GM12878 (cell line): ENCODE data around the gene JOSD2. TPM values are rescaled to one million over a fixed set of nuclear protein-coding genes. Genes with fewer than 3 reads are reported as not detected.

Experiments used
- ATAC-seq: fragments of 200-7000 bp; cut with Tn5 transposase; 3 replicates; pipeline ENCODE4 v1.9.1; 2020; ENCODE audit warnings: mild to moderate bottlenecking, moderate library complexity
- BruUV-seq: library from RNA; stranded (reverse); fragments of 400-500 nt; replicated peaks from 2 replicates; lab custom pipeline; 2021; lab: Mats Ljungman, UMichigan
- CTCF ChIA-PET: fragments of 300-600 bp; sonication (Branson Sonifier 250); formaldehyde crosslinking; extraction: SDS; loops from one replicate; lab custom pipeline; 2021; ENCODE audit warnings: inconsistent platforms; lab: Yijun Ruan, JAX
- POLR2A ChIA-PET: fragments of 350-600 bp; formaldehyde crosslinking; extraction: SDS; loops from one replicate; lab custom pipeline; 2021; ENCODE audit warnings: inconsistent platforms; lab: Charles Lee
- RAD21 ChIA-PET: fragments of 300-600 bp; sonication (Branson Sonifier 250); formaldehyde crosslinking; loops from one replicate; lab custom pipeline; 2023; ENCODE audit warnings: antibody characterized with exemption; ENCODE audit not compliant: unreplicated experiment; lab: Charles Lee
- SMC1A ChIA-PET: fragments of 300-600 bp; sonication (Branson Sonifier 250); formaldehyde crosslinking; loops from one replicate; lab custom pipeline; 2023; ENCODE audit not compliant: unreplicated experiment, uncharacterized antibody; lab: Charles Lee
- DNase-seq: peaks from one replicate; pipeline ENCODE4 v3.0.0-alpha.2; 2011; ENCODE audit warnings: low read depth, low spot score
- FAIRE-seq: peaks from 3 replicates; lab custom pipeline; 2011; peaks lifted over from hg19 to GRCh38; lab: Jason Lieb, UNC
- H2AFZ ChIP-seq: 2 replicates; pipeline ENCODE4 v1.6.0; 2011; ENCODE audit warnings: low read depth, low read length, control low read depth; ENCODE audit not compliant: control insufficient read depth
- H3K27ac ChIP-seq: 2 replicates; pipeline ENCODE4 v1.5.1; 2011; ENCODE audit warnings: control low read depth; ENCODE audit not compliant: control insufficient read depth, insufficient read depth
- H3K27me3 ChIP-seq, 2 experiments: replicated peaks in 1 of 2; 2 replicates each; pipeline versions ENCODE4 v1.6.0 to v1.6.1; 2011; ENCODE audit warnings: low read length in 1 of 2; ENCODE audit not compliant: control insufficient read depth in 2 of 2, insufficient read depth in 2 of 2
- H3K36me3 ChIP-seq, 2 experiments: 2 replicates each; pipeline ENCODE4 v1.5.1; 2011; ENCODE audit warnings: low read length in 1 of 2; ENCODE audit not compliant: control insufficient read depth in 2 of 2, insufficient read depth in 2 of 2
- H3K4me1 ChIP-seq: 2 replicates; pipeline ENCODE4 v1.6.1; 2011; ENCODE audit warnings: mild to moderate bottlenecking, low read length, moderate library complexity, mixed read lengths; ENCODE audit not compliant: control insufficient read depth, insufficient read depth
- H3K4me2 ChIP-seq: 2 replicates; pipeline ENCODE4 v1.6.0; 2011; ENCODE audit warnings: control low read depth; ENCODE audit not compliant: control insufficient read depth, insufficient read depth
- H3K4me3 ChIP-seq: fragments of 200-600 bp; sonication (generic); 2 replicates; pipeline ENCODE4 v1.5.1; 2016
- H3K79me2 ChIP-seq: 2 replicates; pipeline ENCODE4 v1.6.0; 2011; ENCODE audit warnings: low read length; ENCODE audit not compliant: control insufficient read depth, insufficient read depth
- H3K9ac ChIP-seq: 2 replicates; pipeline ENCODE4 v1.8.0; 2011; ENCODE audit warnings: low read length, control low read depth, mixed read lengths; ENCODE audit not compliant: control insufficient read depth, insufficient read depth
- H3K9me3 ChIP-seq: replicated peaks from 3 replicates; pipeline ENCODE4 v1.5.1; 2011; ENCODE audit warnings: mild to moderate bottlenecking, low read length; ENCODE audit not compliant: control insufficient read depth, insufficient read depth
- H4K20me1 ChIP-seq: 2 replicates; pipeline ENCODE4 v1.6.0; 2011; ENCODE audit not compliant: control insufficient read depth, insufficient read depth
- ASH2L ChIP-seq: fragments of 300-600, 200-600 bp; sonication (generic); IDR thresholded peaks from 2 replicates; pipeline ENCODE4 v1.6.1; 2017; ENCODE audit warnings: low read depth, mild to moderate bottlenecking, borderline replicate concordance
- BMI1 ChIP-seq: fragments of 450-650 bp; IDR thresholded peaks from 2 replicates; pipeline ENCODE4 v1.6.1; 2016; ENCODE audit warnings: mild to moderate bottlenecking, moderate library complexity, borderline replicate concordance
- BRCA1 ChIP-seq: IDR thresholded peaks from 2 replicates; pipeline ENCODE4 v1.6.1; 2011; ENCODE audit warnings: low read depth, low read length, improper control_type of control experiment
- DPF2 ChIP-seq: fragments of 450-650 bp; IDR thresholded peaks from 2 replicates; pipeline ENCODE4 v1.6.1; 2017; ENCODE audit warnings: mild to moderate bottlenecking
- FOXK2 ChIP-seq: fragments of 450-650 bp; IDR thresholded peaks from 2 replicates; pipeline ENCODE4 v1.6.1; 2017; ENCODE audit warnings: mild to moderate bottlenecking, moderate library complexity
- POLR2A ChIP-seq: IDR thresholded peaks from 2 replicates; pipeline ENCODE4 v1.6.1; 2011; ENCODE audit warnings: low read depth, mild to moderate bottlenecking, low read length
- SIN3A ChIP-seq: IDR thresholded peaks from 2 replicates; pipeline ENCODE4 v1.6.1; 2012; ENCODE audit warnings: low read depth, low read length, improper control_type of control experiment
- SMAD5 ChIP-seq: IDR thresholded peaks from 2 replicates; pipeline ENCODE4 v1.6.1; 2016; ENCODE audit warnings: antibody characterized with exemption, low read depth
- YBX1 ChIP-seq: fragments of 450-650 bp; IDR thresholded peaks from 2 replicates; pipeline ENCODE4 v1.6.1; 2016; ENCODE audit warnings: antibody characterized with exemption
- ZNF217 ChIP-seq: fragments of 450-650 bp; IDR thresholded peaks from 2 replicates; pipeline ENCODE4 v1.6.1; 2017; ENCODE audit warnings: antibody characterized with exemption, mild to moderate bottlenecking
- WGBS: methylation state at CpG from one replicate; pipeline ENCODE4 v1.1.6; 2016; ENCODE audit warnings: low lambda C conversion rate; ENCODE audit not compliant: insufficient replicate concordance, insufficient coverage; ENCODE audit errors: missing lambda C conversion rate; 5-methylcytosine and 5-hydroxymethylcytosine counted together
- in situ Hi-C: fragments of 300-500 bp; cut with MboI; formaldehyde crosslinking; loops from 9 replicates; pipeline ENCODE4 v1.14.3; 2018; ENCODE audit warnings: mixed read lengths
- intact Hi-C: fragments of 100-400 bp; cut with micrococcal nuclease; formaldehyde crosslinking; loops from one replicate; pipeline ENCODE4 v1.14.2; 2022; ENCODE audit not compliant: unreplicated experiment
- polyA plus RNA-seq, 11 experiments: library from polyadenylated mRNA; depleted of rRNA in 4 of 11; unstranded in 6 of 11; stranded (reverse) in 5 of 11; fragments of >200 nt; fragmentation: Nextera tagmentation in 4 of 11; fragmentation: Illumina TruSeq in 1 of 11; extraction: Ambion mirVana in 4 of 11; extraction: Trizol in 1 of 11; gene quantifications; 1 replicate in 1 of 11; 2 replicates in 10 of 11; pipeline versions ENCODE4 v1.2.1 to v1.2.3, GENCODE V29; 2011 to 2016; ENCODE audit warnings: inconsistent platforms in 2 of 11, missing spikeins in 2 of 11, low read depth in 1 of 11
- total RNA-seq, 4 experiments: library from RNA; depleted of rRNA in 3 of 4; stranded (reverse); fragments of >200 nt in 3 of 4; fragmentation: Illumina TruSeq in 1 of 4; extraction: Trizol in 1 of 4; gene quantifications; 2 replicates each; pipeline versions ENCODE4 v1.2.1 to v1.2.3, GENCODE V29; 2013 to 2021

Gene JOSD2
- total and polyA plus RNA-seq, 10 of the 15 experiments (the other 5 are each of a cell fraction or from before 2014, with no cell fraction given): 0.91 to 26.7 (median 13.0) TPM

- ChIA-PET RAD21 (interaction anchor here (1.0 to 2.5 kb wide), 4 partner anchors 21 to 248 kb away, joined by 3 to 8 read pairs (median 6); no protein-coding TSS in a partner anchor), SMC1A (interaction anchor here (1.2 to 1.8 kb wide), 2 partner anchors 75 to 130 kb away, joined by 3 read pairs; no protein-coding TSS in a partner anchor), POLR2A (interaction anchor here (0.6 kb wide), 1 partner anchor 221 kb away, joined by 6 read pairs; no protein-coding TSS in a partner anchor), CTCF (interaction anchor here (1.3 to 8.6 kb wide), 8 partner anchors 12 to 386 kb away, joined by 3 to 117 read pairs (median 6); no protein-coding TSS in a partner anchor)
- Histone ChIP-seq H3K27me3 (no peaks in the 10 kb centered on the region), H3K9me3 (peaks cover 9% of the 10 kb centered on the region; the same call in 2 of the 3 replicates), H3K4me2 (no peak overlapping the region), H2AFZ (no peak overlapping the region), H4K20me1 (no peaks in the 10 kb centered on the region), H3K4me1 (peaks cover 8% of the 10 kb centered on the region), H3K27ac (no peak overlapping the region), H3K9ac (no peak overlapping the region), H3K79me2 (no peaks in the 10 kb centered on the region), H3K36me3 (no peaks in the 10 kb centered on the region), H3K4me3 (no peak overlapping the region)
- intact Hi-C loops (loop anchor here (2.0 to 10.0 kb wide), 2 partner anchors 181 to 247 kb away; no protein-coding TSS in a partner anchor), in situ Hi-C loops (loop anchor here (5.0 to 10.0 kb wide), 2 partner anchors 252 to 389 kb away; no protein-coding TSS in a partner anchor)
- WGBS: 22% methylated on average over 9 of the region's 11 CpGs
- TF ChIP-seq POLR2A: no peak
- TF ChIP-seq BRCA1: no peak
- no peak for TF ChIP-seq BMI1
- no peak for TF ChIP-seq SIN3A
- no peak for TF ChIP-seq SMAD5
- no peak for TF ChIP-seq FOXK2
- TF ChIP-seq ASH2L: no peak
- TF ChIP-seq DPF2: no peak
- TF ChIP-seq YBX1: no peak
- TF ChIP-seq ZNF217: no peak
- no peak for ATAC-seq
- DNase-seq: no peak
- BruUV-seq: no TSS peak
- FAIRE-seq: no peak
Observed at GRCh38 chr19:50535672-50536187, 24.7 kb upstream of the JOSD2 start.
